OCI-LY1 (cell line): Measurements from ENCODE around the gene TRIP10.
"Not testable (repeated sequence)": the region's sequence is repeated elsewhere in the genome, so short reads cannot be mapped to it uniquely, and the experiment has no call there.

Experiments
- H2AFZ ChIP-seq: fragments of 200-600 bp; sonication (generic), shearing (Covaris generic); 2 replicates; pipeline ENCODE4 v1.6.0; 2014; ENCODE audit warnings: antibody characterized with exemption, mild to moderate bottlenecking, low read length
- H3F3A ChIP-seq: fragments of 200-600 bp; sonication (generic), shearing (Covaris generic); 2 replicates; pipeline ENCODE4 v1.6.0; 2014; ENCODE audit warnings: mild to moderate bottlenecking, antibody characterized with exemption, low read length, moderate library complexity; ENCODE audit not compliant: insufficient read depth
- H3K27ac ChIP-seq: fragments of 200-600 bp; sonication (generic); 2 replicates; pipeline ENCODE4 v1.5.1; 2014; ENCODE audit warnings: low read length, mixed run types, mild to moderate bottlenecking, low read depth; ENCODE audit not compliant: poor library complexity, severe bottlenecking
- H3K27me3 ChIP-seq: fragments of 200-600 bp; sonication (generic); 2 replicates; pipeline ENCODE4 v1.6.0; 2014; ENCODE audit warnings: antibody characterized with exemption, mild to moderate bottlenecking, low read length, moderate library complexity; ENCODE audit not compliant: insufficient read depth
- H3K36me3 ChIP-seq: fragments of 200-600 bp; sonication (generic); 2 replicates; pipeline ENCODE4 v1.6.1; 2014; ENCODE audit warnings: mild to moderate bottlenecking, antibody characterized with exemption, low read length, moderate library complexity, mixed read lengths; ENCODE audit not compliant: insufficient read depth
- H3K4me1 ChIP-seq: fragments of 200-600 bp; sonication (generic); 2 replicates; pipeline ENCODE4 v1.5.1; 2014; ENCODE audit warnings: mild to moderate bottlenecking, low read length, moderate library complexity; ENCODE audit not compliant: insufficient read depth, severe bottlenecking
- H3K4me2 ChIP-seq: fragments of 200-600 bp; sonication (generic), shearing (Covaris generic); 2 replicates; pipeline ENCODE4 v1.6.1; 2014; ENCODE audit warnings: low read length
- H3K4me3 ChIP-seq: fragments of 200-600 bp; sonication (generic); 2 replicates; pipeline ENCODE4 v1.5.1; 2014; ENCODE audit warnings: low read length, low read depth, mild to moderate bottlenecking, mixed read lengths; ENCODE audit not compliant: poor library complexity, severe bottlenecking
- H3K79me2 ChIP-seq: fragments of 200-600 bp; shearing (Covaris generic); 2 replicates; pipeline ENCODE4 v1.6.1; 2016; ENCODE audit warnings: mixed run types, low read length, mixed read lengths; ENCODE audit not compliant: insufficient read depth
- H3K9ac ChIP-seq: fragments of 200-600 bp; sonication (generic), shearing (Covaris generic); 2 replicates; pipeline ENCODE4 v1.6.1; 2014; ENCODE audit warnings: mild to moderate bottlenecking, low read length, mixed read lengths
- H3K9me2 ChIP-seq: fragments of 200-600 bp; sonication (generic), shearing (Covaris generic); 2 replicates; pipeline ENCODE4 v1.6.1; 2014; ENCODE audit warnings: low read depth, mild to moderate bottlenecking, low read length, mixed read lengths
- H3K9me3 ChIP-seq: fragments of 200-600 bp; shearing (Covaris generic); 2 replicates; pipeline ENCODE4 v1.6.1; 2014; ENCODE audit warnings: low read length, mixed read lengths
- H4K20me1 ChIP-seq: fragments of 200-600 bp; sonication (generic), shearing (Covaris generic); 2 replicates; pipeline ENCODE4 v1.6.0; 2016; ENCODE audit warnings: mild to moderate bottlenecking, low read length; ENCODE audit not compliant: insufficient read depth
- CTCF ChIP-seq: fragments of 200-600 bp; sonication (generic), shearing (Covaris generic); IDR thresholded peaks from 2 replicates; pipeline ENCODE4 v1.5.1; 2017; ENCODE audit warnings: mild to moderate bottlenecking, antibody characterized with exemption, low read length, moderate library complexity, mixed read lengths
- EZH2 ChIP-seq: fragments of 200-600 bp; sonication (generic), shearing (Covaris generic); IDR thresholded peaks from 2 replicates; pipeline ENCODE4 v1.8.0; 2017; ENCODE audit warnings: borderline replicate concordance, mixed run types, mild to moderate bottlenecking, antibody characterized with exemption, low read length, moderate library complexity, mixed read lengths

The TRIP10 gene

DNA sequence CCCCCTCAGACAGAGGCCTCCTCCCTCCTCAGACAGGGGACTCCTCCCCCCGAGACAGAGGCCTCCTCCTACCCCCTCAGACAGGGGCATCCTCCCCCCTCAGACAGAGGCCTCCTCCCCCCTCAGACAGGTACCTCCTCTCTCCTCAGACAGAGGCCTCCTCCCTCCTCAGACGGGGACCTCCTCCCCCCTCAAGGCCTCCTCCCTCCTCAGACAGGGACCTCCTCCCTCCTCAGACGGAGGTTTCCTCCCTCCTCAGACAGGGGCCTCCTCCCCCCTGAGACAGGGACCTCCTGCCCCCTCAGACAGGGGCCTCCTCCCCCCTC, 32.9 kb upstream of the TRIP10 start:
- Histone ChIP-seq H3K4me2 (no peak overlapping the region), H3K4me1 (no peaks in the 10 kb centered on the region), H2AFZ (no peak overlapping the region), H3K27ac (no peak overlapping the region), H4K20me1 (no peaks in the 10 kb centered on the region), H3K27me3 (peaks cover 4% of the 10 kb centered on the region; the same call in 1 of the 2 replicates), H3K79me2 (no peaks in the 10 kb centered on the region), H3K4me3 (no peak overlapping the region), H3K9me3 (no peaks in the 10 kb centered on the region), H3K9me2 (no peaks in the 10 kb centered on the region), H3K36me3 (no peaks in the 10 kb centered on the region), H3F3A (no peaks in the 10 kb centered on the region), H3K9ac (no peak overlapping the region)
- TF ChIP-seq EZH2 = no peak
- TF ChIP-seq CTCF = no peak

GRCh38 chr19:6707011-6707657, 32.3 kb upstream of the TRIP10 start:
- Histone ChIP-seq H3K27me3 (no peaks in the 10 kb centered on the region; the same call in 1 of the 2 replicates), H3K79me2 (no peaks in the 10 kb centered on the region), H3F3A (no peaks in the 10 kb centered on the region), H3K9me2 (no peaks in the 10 kb centered on the region), H4K20me1 (no peaks in the 10 kb centered on the region), H3K4me2 (no peak overlapping the region), H3K4me3 (no peak overlapping the region), H3K9me3 (no peaks in the 10 kb centered on the region), H3K4me1 (no peaks in the 10 kb centered on the region), H2AFZ (no peak overlapping the region), H3K27ac (no peak overlapping the region), H3K9ac (no peak overlapping the region), H3K36me3 (no peaks in the 10 kb centered on the region)
- TF ChIP-seq EZH2 (no peak), CTCF (no peak)

DNA sequence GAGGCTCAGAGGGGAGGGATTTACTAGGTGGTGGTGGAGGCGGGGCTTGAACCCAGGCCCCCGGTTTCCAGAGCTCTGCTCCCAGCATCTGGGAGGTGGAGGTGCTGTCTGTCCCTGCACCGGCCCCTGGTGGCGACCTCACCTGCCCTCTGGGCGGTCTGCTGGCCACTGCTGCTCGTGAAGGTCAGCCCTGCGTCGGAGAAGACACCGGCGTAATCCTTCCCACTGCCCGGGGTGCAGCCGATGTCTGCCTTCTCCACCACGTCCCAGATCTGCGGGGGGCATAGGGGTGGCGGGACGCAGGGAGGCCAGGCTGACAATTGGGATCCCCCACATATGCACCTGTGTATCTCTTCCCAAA, 31.8 kb upstream of the TRIP10 start:
- Histone ChIP-seq H3K4me1 (no peaks in the 10 kb centered on the region), H3K36me3 (no peaks in the 10 kb centered on the region), H3K9me2 (no peaks in the 10 kb centered on the region), H3K27me3 (no peaks in the 10 kb centered on the region; the same call in 1 of the 2 replicates), H3F3A (no peaks in the 10 kb centered on the region), H3K4me2 (no peak overlapping the region), H3K27ac (no peak overlapping the region), H4K20me1 (no peaks in the 10 kb centered on the region), H3K4me3 (no peak overlapping the region), H3K79me2 (no peaks in the 10 kb centered on the region), H3K9me3 (no peaks in the 10 kb centered on the region), H3K9ac (no peak overlapping the region), H2AFZ (no peak overlapping the region)
- TF ChIP-seq EZH2 = no peak

GRCh38 chr19:6708346-6708745, 31.1 kb upstream of the TRIP10 start:
- H3K9me3 ChIP-seq = no peaks in the 10 kb centered on the region
- H4K20me1 ChIP-seq = no peaks in the 10 kb centered on the region
- H3K79me2 ChIP-seq = no peaks in the 10 kb centered on the region
- no peaks in the 10 kb centered on the region for H3K36me3 ChIP-seq
- no peak overlapping the region for H2AFZ ChIP-seq
- H3K27ac ChIP-seq = no peak overlapping the region
- H3K27me3 ChIP-seq = no peaks in the 10 kb centered on the region; the same call in 1 of the 2 replicates
- H3K4me3 ChIP-seq = no peak overlapping the region
- H3K4me1 ChIP-seq = no peaks in the 10 kb centered on the region
- no peak overlapping the region for H3K9ac ChIP-seq
- no peak overlapping the region for H3K4me2 ChIP-seq
- no peaks in the 10 kb centered on the region for H3K9me2 ChIP-seq
- no peak for TF ChIP-seq EZH2
- no peak for TF ChIP-seq CTCF
- H3F3A ChIP-seq = no peaks in the 10 kb centered on the region

- H3K79me2 ChIP-seq, H3K9ac ChIP-seq, H3K4me3 ChIP-seq, H3K4me1 ChIP-seq, H4K20me1 ChIP-seq, H3F3A ChIP-seq, H3K27me3 ChIP-seq, H3K36me3 ChIP-seq, H3K9me2 ChIP-seq, H3K27ac ChIP-seq, H2AFZ ChIP-seq, H3K9me3 ChIP-seq, H3K4me2 ChIP-seq: not testable (repeated sequence)
Observed at GRCh38 chr19:6708913-6709312, 30.6 kb upstream of the TRIP10 start.
